Immature natural killer cell (primary cell): ENCODE data around the gene MTCL1. TPM values are rescaled to one million over a fixed set of nuclear protein-coding genes. Genes with fewer than 3 reads are reported as not detected.

Source experiments
- DNase-seq, 3 donors: peaks; one replicate each; pipeline ENCODE4 v3.0.0; 2022; ENCODE audit warnings: mixed read lengths in 1 of 3
- H3K27ac Mint-ChIP-seq, 6 donors: one replicate each; pipeline ENCODE4 v1.8.0; 2020; ENCODE audit warnings: mixed read lengths in 6 of 6, mild to moderate bottlenecking in 5 of 6, inconsistent platforms in 4 of 6, moderate library complexity in 3 of 6
- H3K27me3 Mint-ChIP-seq, 3 donors: one replicate each; pipeline ENCODE4 v1.8.0; 2020 to 2021; ENCODE audit warnings: low read depth in 3 of 3, mild to moderate bottlenecking in 3 of 3, mixed read lengths in 3 of 3, moderate library complexity in 3 of 3, inconsistent platforms in 1 of 3
- H3K36me3 Mint-ChIP-seq, 3 donors: one replicate each; pipeline ENCODE4 v1.8.0; 2020; ENCODE audit warnings: mixed read lengths in 3 of 3, inconsistent platforms in 2 of 3, mild to moderate bottlenecking in 2 of 3
- H3K4me1 Mint-ChIP-seq, 2 donors: one replicate each; pipeline ENCODE4 v1.8.0; 2020; ENCODE audit warnings: inconsistent platforms in 2 of 2, mild to moderate bottlenecking in 2 of 2, mixed read lengths in 2 of 2, moderate library complexity in 1 of 2
- H3K4me3 Mint-ChIP-seq, 5 donors: one replicate each; pipeline ENCODE4 v1.8.0; 2020; ENCODE audit warnings: mild to moderate bottlenecking in 5 of 5, mixed read lengths in 5 of 5, inconsistent platforms in 3 of 5, moderate library complexity in 3 of 5
- H3K9me3 Mint-ChIP-seq, 6 donors: one replicate each; pipeline ENCODE4 v1.8.0; 2020; ENCODE audit warnings: mild to moderate bottlenecking in 6 of 6, mixed read lengths in 6 of 6, inconsistent platforms in 4 of 6, moderate library complexity in 3 of 6
- polyA plus RNA-seq, 3 donors: library from polyadenylated mRNA; unstranded; fragments of 300-500 nt; fragmentation: Illumina TruSeq; gene quantifications; one replicate each; pipeline ENCODE4 v1.2.3, GENCODE V29; 2021

The MTCL1 gene
- polyA plus RNA-seq, 3 donors from 2014 or later, result not detected

GRCh38 chr18:8711736-8712135 lies 6.4 kb downstream of the MTCL1 start:
- Mint-ChIP-seq H3K27ac (no peak overlapping the region), H3K36me3 (peaks cover 0 to 5% (median 0%) of the 10 kb centered on the region in 3 donors), H3K27me3 (peaks cover 17 to 28% (median 23%) of the 10 kb centered on the region in 3 donors), H3K4me1 (peaks cover 4 to 10% of the 10 kb centered on the region in 2 donors), H3K9me3 (peaks cover 0 to 3% (median 0%) of the 10 kb centered on the region in 6 donors), H3K4me3 (no peak overlapping the region)
- DNase-seq, result no peak

- Mint-ChIP-seq H3K27me3 (peaks cover 9 to 17% (median 15%) of the 10 kb centered on the region in 3 donors), H3K4me1 (no peaks in the 10 kb centered on the region), H3K27ac (no peak overlapping the region), H3K36me3 (peaks cover 0 to 4% (median 0%) of the 10 kb centered on the region in 3 donors), H3K9me3 (peaks cover 0 to 2% (median 0%) of the 10 kb centered on the region in 6 donors), H3K4me3 (no peak overlapping the region)
- no peak for DNase-seq
Observed at GRCh38 chr18:8713691-8714090, 8.3 kb downstream of the MTCL1 start.

GRCh38 chr18:8715599-8715998 lies 10.2 kb downstream of the MTCL1 start:
- Mint-ChIP-seq H3K9me3 (peaks cover 0 to under 1% (median 0%) of the 10 kb centered on the region in 6 donors), H3K27ac (no peak overlapping the region)

GRCh38 chr18:8717011-8717770 lies 11.8 kb downstream of the MTCL1 start:
- no peaks in the 10 kb centered on the region for H3K9me3 Mint-ChIP-seq
- peaks cover 6 to 9% (median 7%) of the 10 kb centered on the region in 3 donors for H3K27me3 Mint-ChIP-seq
- DNase-seq, result no peak
- no peaks in the 10 kb centered on the region for H3K4me1 Mint-ChIP-seq
- H3K36me3 Mint-ChIP-seq, result no peaks in the 10 kb centered on the region
- no peak overlapping the region for H3K27ac Mint-ChIP-seq
- no peak overlapping the region for H3K4me3 Mint-ChIP-seq

More at GRCh38 chr18:8715599-8715998, 10.2 kb downstream of the MTCL1 start:
- no peaks in the 10 kb centered on the region for H3K4me1 Mint-ChIP-seq
- peaks cover 0 to 2% (median 0%) of the 10 kb centered on the region in 3 donors for H3K36me3 Mint-ChIP-seq
- peaks cover 6 to 15% (median 9%) of the 10 kb centered on the region in 3 donors for H3K27me3 Mint-ChIP-seq
- DNase-seq, result no peak
- no peak overlapping the region for H3K4me3 Mint-ChIP-seq

- no peak overlapping the region for H3K27ac Mint-ChIP-seq
- H3K27me3 Mint-ChIP-seq, result peaks cover 6 to 7% (median 7%) of the 10 kb centered on the region in 3 donors
- H3K9me3 Mint-ChIP-seq, result no peaks in the 10 kb centered on the region
- H3K4me1 Mint-ChIP-seq, result no peaks in the 10 kb centered on the region
- H3K4me3 Mint-ChIP-seq, result no peak overlapping the region
- DNase-seq, result no peak
- H3K36me3 Mint-ChIP-seq, result no peaks in the 10 kb centered on the region
Observed at GRCh38 chr18:8718401-8718913, 13.1 kb downstream of the MTCL1 start.

- DNase-seq, result no peak
- Mint-ChIP-seq H3K4me3 (no peak overlapping the region), H3K27ac (no peak overlapping the region), H3K27me3 (peaks cover 3 to 7% (median 7%) of the 10 kb centered on the region in 3 donors), H3K4me1 (no peaks in the 10 kb centered on the region), H3K9me3 (no peaks in the 10 kb centered on the region), H3K36me3 (no peaks in the 10 kb centered on the region)
Observed at GRCh38 chr18:8719192-8719591, 13.8 kb downstream of the MTCL1 start.

- Mint-ChIP-seq H3K27me3 (peaks cover 2 to 8% (median 3%) of the 10 kb centered on the region in 3 donors), H3K9me3 (no peaks in the 10 kb centered on the region), H3K4me1 (no peaks in the 10 kb centered on the region), H3K27ac (no peak overlapping the region), H3K4me3 (no peak overlapping the region), H3K36me3 (no peaks in the 10 kb centered on the region)
- DNase-seq, result no peak
Observed at GRCh38 chr18:8720141-8720540, 14.8 kb downstream of the MTCL1 start.

- no peak for DNase-seq
- no peak overlapping the region for H3K27ac Mint-ChIP-seq
- H3K27me3 Mint-ChIP-seq, result peaks cover 2 to 8% (median 3%) of the 10 kb centered on the region in 3 donors
- no peaks in the 10 kb centered on the region for H3K4me1 Mint-ChIP-seq
- H3K36me3 Mint-ChIP-seq, result no peaks in the 10 kb centered on the region
- no peak overlapping the region for H3K4me3 Mint-ChIP-seq
- H3K9me3 Mint-ChIP-seq, result no peaks in the 10 kb centered on the region
Observed at GRCh38 chr18:8721094-8721669, 15.8 kb downstream of the MTCL1 start.

GRCh38 chr18:8721716-8722115 lies 16.4 kb downstream of the MTCL1 start:
- Mint-ChIP-seq H3K4me3 (no peak overlapping the region), H3K36me3 (no peaks in the 10 kb centered on the region), H3K27ac (no peak overlapping the region), H3K4me1 (no peaks in the 10 kb centered on the region), H3K27me3 (peaks cover 2 to 6% (median 3%) of the 10 kb centered on the region in 3 donors), H3K9me3 (no peaks in the 10 kb centered on the region)
- DNase-seq, result no peak

- H3K27ac Mint-ChIP-seq, result no peak overlapping the region
Observed at GRCh38 chr18:8722946-8723820, 17.8 kb downstream of the MTCL1 start.

GRCh38 chr18:8724452-8724851 lies 19.1 kb downstream of the MTCL1 start:
- Mint-ChIP-seq H3K4me3 (no peak overlapping the region), H3K36me3 (no peaks in the 10 kb centered on the region), H3K27ac (no peak overlapping the region), H3K27me3 (peaks cover 0 to 4% (median 0%) of the 10 kb centered on the region in 3 donors), H3K9me3 (no peaks in the 10 kb centered on the region), H3K4me1 (no peaks in the 10 kb centered on the region)
- DNase-seq, result no peak

More at GRCh38 chr18:8722946-8723820, 17.8 kb downstream of the MTCL1 start:
- no peak for DNase-seq
- no peak overlapping the region for H3K4me3 Mint-ChIP-seq
- no peaks in the 10 kb centered on the region for H3K4me1 Mint-ChIP-seq
- H3K9me3 Mint-ChIP-seq, result no peaks in the 10 kb centered on the region
- H3K27me3 Mint-ChIP-seq, result peaks cover 0 to 4% (median 0%) of the 10 kb centered on the region in 3 donors
- no peaks in the 10 kb centered on the region for H3K36me3 Mint-ChIP-seq

- H3K4me3 Mint-ChIP-seq, result no peak overlapping the region
- no peak for DNase-seq
- H3K36me3 Mint-ChIP-seq, result no peaks in the 10 kb centered on the region
- H3K27ac Mint-ChIP-seq, result no peak overlapping the region
- peaks cover 0 to 11% (median 0%) of the 10 kb centered on the region in 3 donors for H3K27me3 Mint-ChIP-seq
- no peaks in the 10 kb centered on the region for H3K4me1 Mint-ChIP-seq
- H3K9me3 Mint-ChIP-seq, result no peaks in the 10 kb centered on the region
Observed at GRCh38 chr18:8726281-8726680, 20.9 kb downstream of the MTCL1 start.

GRCh38 chr18:8726963-8727705 lies 21.8 kb downstream of the MTCL1 start:
- no peak for DNase-seq
- Mint-ChIP-seq H3K36me3 (no peaks in the 10 kb centered on the region), H3K4me3 (no peak overlapping the region), H3K4me1 (no peaks in the 10 kb centered on the region), H3K27me3 (peaks cover 0 to 11% (median 0%) of the 10 kb centered on the region in 3 donors), H3K27ac (no peak overlapping the region), H3K9me3 (no peaks in the 10 kb centered on the region)
